Hepatocyte (in vitro differentiated cells): Measurements from ENCODE around the gene MXRA7.

Source experiments
- EZH2 ChIP-seq: fragments of 200-600 bp; sonication (generic); IDR thresholded peaks from 2 replicates; pipeline ENCODE4 v1.6.1; 2016; ENCODE audit warnings: antibody characterized with exemption, mild to moderate bottlenecking, borderline replicate concordance
- TF ChIP-seq, protein P1 (sequence below): fragments of 200-600 bp; sonication (generic); IDR thresholded peaks from 2 replicates; pipeline ENCODE4 v1.5.1; 2016; ENCODE audit warnings: antibody characterized with exemption, mild to moderate bottlenecking; ENCODE audit not compliant: poor library complexity

DNA sequence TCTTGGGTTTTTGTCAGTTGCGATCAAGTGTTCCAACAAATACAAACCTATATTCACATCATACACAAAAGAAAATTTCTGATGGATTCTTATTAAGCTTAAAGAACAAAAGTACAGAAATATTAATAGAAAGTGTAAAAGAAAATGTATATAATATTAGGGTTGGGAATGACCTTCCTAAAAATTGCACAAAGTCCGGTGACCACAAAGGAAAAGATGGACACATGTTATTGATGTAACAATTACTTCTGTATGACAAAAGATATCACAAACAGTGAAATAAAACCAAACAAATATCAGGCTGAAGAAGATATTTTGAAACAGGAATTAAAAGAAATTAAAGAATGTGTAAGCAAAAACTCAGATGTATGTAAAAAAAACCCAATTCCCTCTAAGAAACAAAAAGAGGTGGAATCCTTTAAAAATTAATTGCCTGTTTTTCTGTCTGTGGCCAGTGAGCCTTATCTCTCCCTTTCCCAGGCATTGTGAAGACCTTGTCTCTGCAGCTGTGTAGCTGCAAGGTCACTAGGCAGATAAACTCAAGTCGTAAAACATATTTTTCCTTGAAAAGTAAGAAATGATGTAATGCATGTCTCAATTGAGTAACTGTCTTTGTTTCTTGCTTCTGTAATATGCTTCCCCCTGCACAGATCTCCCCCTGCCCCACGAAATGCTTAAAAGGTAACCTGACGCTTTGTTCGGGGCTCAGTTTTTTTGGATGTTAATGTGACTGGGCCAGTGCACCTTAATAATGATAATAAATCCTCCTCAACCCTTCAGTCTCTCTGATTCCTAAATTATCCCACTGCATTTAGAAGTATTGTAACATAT lies 70.0 kb downstream of the MXRA7 start:
- TF ChIP-seq, protein P1, sequence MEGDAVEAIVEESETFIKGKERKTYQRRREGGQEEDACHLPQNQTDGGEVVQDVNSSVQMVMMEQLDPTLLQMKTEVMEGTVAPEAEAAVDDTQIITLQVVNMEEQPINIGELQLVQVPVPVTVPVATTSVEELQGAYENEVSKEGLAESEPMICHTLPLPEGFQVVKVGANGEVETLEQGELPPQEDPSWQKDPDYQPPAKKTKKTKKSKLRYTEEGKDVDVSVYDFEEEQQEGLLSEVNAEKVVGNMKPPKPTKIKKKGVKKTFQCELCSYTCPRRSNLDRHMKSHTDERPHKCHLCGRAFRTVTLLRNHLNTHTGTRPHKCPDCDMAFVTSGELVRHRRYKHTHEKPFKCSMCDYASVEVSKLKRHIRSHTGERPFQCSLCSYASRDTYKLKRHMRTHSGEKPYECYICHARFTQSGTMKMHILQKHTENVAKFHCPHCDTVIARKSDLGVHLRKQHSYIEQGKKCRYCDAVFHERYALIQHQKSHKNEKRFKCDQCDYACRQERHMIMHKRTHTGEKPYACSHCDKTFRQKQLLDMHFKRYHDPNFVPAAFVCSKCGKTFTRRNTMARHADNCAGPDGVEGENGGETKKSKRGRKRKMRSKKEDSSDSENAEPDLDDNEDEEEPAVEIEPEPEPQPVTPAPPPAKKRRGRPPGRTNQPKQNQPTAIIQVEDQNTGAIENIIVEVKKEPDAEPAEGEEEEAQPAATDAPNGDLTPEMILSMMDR: no peak
- TF ChIP-seq EZH2: no peak
